A549 (cell line): ENCODE data around the gene TXN2.

Source experiments
- BHLHE40 ChIP-seq: IDR thresholded peaks from 2 replicates; pipeline ENCODE4 v1.6.1; 2012; ENCODE audit warnings: low read depth, low read length, inconsistent platforms
- CEBPB ChIP-seq, 2 experiments: fragments of >200 bp in 1 of 2; sonication (Bioruptor Twin) in 1 of 2; formaldehyde crosslinking in 1 of 2; IDR thresholded peaks; 2 replicates each; pipeline ENCODE4 v1.6.1; 2012 to 2016
- CHD2 ChIP-seq: fragments of 150-350 bp; IDR thresholded peaks from 2 replicates; pipeline ENCODE4 v1.6.1; 2014; ENCODE audit warnings: low read length; ENCODE audit not compliant: partially characterized antibody
- CHD4 ChIP-seq: fragments of 200-600 bp; sonication (generic); IDR thresholded peaks from 2 replicates; pipeline ENCODE4 v1.6.1; 2016; ENCODE audit warnings: antibody characterized with exemption, mild to moderate bottlenecking, borderline replicate concordance
- CTCF ChIP-seq: fragments of >200 bp; sonication (Bioruptor Twin); formaldehyde crosslinking; IDR thresholded peaks from 3 replicates; pipeline ENCODE4 v1.5.1; 2016
- EP300 ChIP-seq, 2 experiments: fragments of >200 bp; sonication (Bioruptor Twin); formaldehyde crosslinking; IDR thresholded peaks; 2 replicates in 1 of 2; 3 replicates in 1 of 2; pipeline ENCODE4 v1.6.1; 2016 to 2017
- ESRRA ChIP-seq: fragments of 150-350 bp; IDR thresholded peaks from 2 replicates; pipeline ENCODE4 v1.6.1; 2014; ENCODE audit warnings: mild to moderate bottlenecking, low read length, borderline replicate concordance
- MAFK ChIP-seq: fragments of 450-650 bp; IDR thresholded peaks from 2 replicates; pipeline ENCODE4 v1.6.1; 2014; ENCODE audit not compliant: partially characterized antibody
- MAX ChIP-seq: IDR thresholded peaks from 2 replicates; pipeline ENCODE4 v1.6.1; 2012
- POLR2A ChIP-seq: IDR thresholded peaks from 2 replicates; pipeline ENCODE4 v1.6.1; 2012; ENCODE audit warnings: mild to moderate bottlenecking, low read length
- RCOR1 ChIP-seq: fragments of 150-350 bp; IDR thresholded peaks from 2 replicates; pipeline ENCODE4 v1.6.1; 2014; ENCODE audit warnings: antibody characterized with exemption, low read length, low read depth

GRCh38 chr22:36528341-36528740, 46.9 kb upstream of the TXN2 start:
- no peak for TF ChIP-seq MAX
- no peak for TF ChIP-seq ESRRA
- no peak for TF ChIP-seq CHD2
- no peak for TF ChIP-seq CTCF
- TF ChIP-seq CEBPB (IDR thresholded peaks at IDR 0.05): no peak
- TF ChIP-seq EP300 (IDR thresholded peaks at IDR 0.05): no peak
- TF ChIP-seq RCOR1: no peak
- no peak for TF ChIP-seq CHD4
- no peak for TF ChIP-seq POLR2A
- no peak for TF ChIP-seq BHLHE40
- TF ChIP-seq MAFK: no peak
